A204.1 (cell line): ENCODE measurements around the gene C1QTNF7.

Experiments
- FAIRE-seq: peaks from 2 replicates; lab custom pipeline; 2012; peaks lifted over from hg19 to GRCh38; lab: Jason Lieb, UNC

C1QTNF7 gene

DNA sequence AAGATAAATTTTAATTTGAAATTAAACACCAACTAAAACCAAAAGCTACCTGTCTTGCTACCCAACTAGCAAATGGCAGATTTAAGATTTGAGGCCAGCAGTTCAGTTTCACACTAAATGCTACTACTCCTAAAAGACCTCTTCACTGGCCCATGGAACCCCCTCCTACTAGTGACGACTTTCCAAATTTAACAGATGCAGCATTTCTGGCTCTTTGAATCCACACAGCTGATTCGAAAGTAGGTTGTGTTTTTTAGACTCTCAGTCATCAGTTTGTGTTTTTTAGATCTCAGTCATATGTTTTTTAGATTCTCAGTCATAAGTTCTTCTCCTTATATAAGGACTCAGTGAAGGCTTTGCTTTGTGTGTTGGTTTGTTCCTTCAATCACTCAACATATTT is 30.8 kb downstream of the C1QTNF7 start:
- no peak for FAIRE-seq

DNA sequence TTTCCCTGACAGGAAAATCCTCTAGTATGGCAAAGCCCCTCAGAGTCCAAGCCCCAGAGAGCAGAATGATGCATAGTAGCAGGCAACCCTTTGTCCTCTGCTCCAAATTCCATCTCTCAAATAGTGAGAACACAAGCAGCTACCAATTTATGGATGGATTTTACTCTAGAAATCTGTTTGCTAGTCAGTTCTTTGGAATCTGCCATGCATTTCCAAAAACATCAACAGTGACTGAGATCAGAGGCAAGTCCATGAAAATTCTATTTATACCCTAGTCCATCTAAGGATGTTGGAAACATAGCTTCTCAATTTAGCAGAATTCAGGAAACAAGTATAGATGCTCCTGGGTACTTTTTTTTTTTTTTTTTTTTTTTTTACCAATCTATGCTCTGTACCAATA is 31.9 kb downstream of the C1QTNF7 start:
- FAIRE-seq, result no peak

DNA sequence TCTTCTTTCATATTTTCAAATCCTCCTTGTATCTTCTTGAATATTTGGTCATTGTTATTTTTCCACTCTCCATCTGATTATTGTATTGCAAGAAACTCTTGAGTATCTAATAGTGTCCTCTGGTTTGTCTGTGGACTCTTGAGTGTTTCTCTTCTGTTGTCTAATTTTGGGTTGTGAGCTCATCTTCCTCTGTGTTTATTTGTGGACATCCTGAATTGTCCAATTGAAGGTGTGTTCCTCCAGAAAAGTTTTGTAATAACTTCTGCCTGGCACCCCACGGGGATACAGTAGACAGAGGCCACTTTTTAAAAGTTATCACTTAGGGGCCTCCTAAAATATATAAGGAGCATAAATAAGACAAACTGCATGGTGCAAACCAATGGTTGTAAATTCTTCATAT is 38.8 kb downstream of the C1QTNF7 start:
- no peak for FAIRE-seq

DNA sequence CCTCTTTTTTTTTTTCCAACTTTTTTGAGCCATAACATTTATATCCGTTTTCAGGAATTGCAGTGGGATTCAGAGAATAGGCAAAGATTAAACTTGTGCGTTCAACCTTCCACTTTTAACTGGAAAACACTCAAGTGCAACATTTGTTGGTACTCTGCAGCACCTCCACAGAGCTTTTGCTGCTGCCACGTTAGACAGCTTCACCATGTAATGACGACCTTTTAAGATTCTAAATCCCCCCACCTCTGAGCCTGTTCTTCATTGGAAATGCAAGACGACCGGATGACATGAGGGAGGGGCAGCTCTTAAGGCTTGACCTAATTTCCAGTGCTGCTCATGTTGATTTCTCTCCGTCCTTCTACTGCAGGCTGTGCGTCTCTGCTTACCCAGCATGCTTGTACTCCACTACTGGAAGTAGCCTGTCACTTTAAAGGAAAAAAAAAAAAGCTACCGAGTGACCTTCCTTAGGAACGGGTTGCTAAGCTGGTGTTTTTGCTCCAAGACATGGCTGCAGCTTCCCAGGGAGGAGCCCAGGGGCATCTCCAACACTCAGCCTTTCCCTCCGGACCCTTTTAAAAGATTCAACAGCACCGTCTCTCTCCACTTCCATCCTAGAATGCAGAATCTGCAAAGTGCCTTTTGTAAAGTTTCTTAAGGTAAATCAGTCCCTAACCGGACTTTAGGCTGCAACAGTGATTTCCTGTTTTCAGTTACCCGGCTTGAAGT is 41.7 kb downstream of the C1QTNF7 start, which contains the start of gene CC2D2A:
Gene CC2D2A, plus strand, starts transcription at position 481 of the 726 bp plus-strand sequence. CDS start 6,051 bp downstream, outside the sequence.
- no peak for FAIRE-seq

DNA sequence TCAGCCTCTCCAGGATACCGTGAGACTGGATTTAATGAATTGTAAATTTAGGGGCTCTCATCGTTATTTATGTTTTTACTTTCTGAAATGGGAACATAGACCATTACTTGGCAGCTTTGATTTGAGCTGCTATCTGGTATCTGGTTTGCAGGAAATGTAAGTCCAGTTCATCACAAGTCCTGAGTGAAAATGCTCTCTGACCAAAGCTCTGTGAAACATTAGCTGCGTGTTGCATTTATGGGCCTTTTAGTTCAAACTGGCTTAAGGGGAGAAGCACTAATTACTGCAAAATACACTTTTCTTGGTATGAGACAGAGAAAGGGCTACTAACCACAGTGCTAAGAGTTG is 42.3 kb downstream of the C1QTNF7 start:
- no peak for FAIRE-seq

GRCh38 chr4:15476396-15476795 is 48.6 kb downstream of the C1QTNF7 start:
- FAIRE-seq, result no peak

DNA sequence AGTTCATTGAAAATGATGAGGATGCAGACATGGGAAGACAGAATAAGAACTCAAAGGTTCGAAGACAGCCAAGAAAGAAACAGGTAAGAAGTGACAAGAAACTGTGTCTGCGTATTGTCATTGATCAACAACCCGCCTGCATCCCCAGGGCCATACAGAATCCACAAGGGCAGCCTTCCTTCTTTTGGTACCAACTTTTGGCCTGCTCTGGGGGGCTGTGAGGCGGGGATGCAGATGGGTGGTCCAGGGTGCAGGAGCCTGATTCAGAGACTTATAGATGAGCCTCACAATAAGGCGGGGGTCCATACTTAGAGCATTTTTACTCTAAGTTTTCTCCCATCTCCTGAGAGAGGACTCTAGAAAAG is 50.9 kb downstream of the C1QTNF7 start:
- FAIRE-seq, result no peak

DNA sequence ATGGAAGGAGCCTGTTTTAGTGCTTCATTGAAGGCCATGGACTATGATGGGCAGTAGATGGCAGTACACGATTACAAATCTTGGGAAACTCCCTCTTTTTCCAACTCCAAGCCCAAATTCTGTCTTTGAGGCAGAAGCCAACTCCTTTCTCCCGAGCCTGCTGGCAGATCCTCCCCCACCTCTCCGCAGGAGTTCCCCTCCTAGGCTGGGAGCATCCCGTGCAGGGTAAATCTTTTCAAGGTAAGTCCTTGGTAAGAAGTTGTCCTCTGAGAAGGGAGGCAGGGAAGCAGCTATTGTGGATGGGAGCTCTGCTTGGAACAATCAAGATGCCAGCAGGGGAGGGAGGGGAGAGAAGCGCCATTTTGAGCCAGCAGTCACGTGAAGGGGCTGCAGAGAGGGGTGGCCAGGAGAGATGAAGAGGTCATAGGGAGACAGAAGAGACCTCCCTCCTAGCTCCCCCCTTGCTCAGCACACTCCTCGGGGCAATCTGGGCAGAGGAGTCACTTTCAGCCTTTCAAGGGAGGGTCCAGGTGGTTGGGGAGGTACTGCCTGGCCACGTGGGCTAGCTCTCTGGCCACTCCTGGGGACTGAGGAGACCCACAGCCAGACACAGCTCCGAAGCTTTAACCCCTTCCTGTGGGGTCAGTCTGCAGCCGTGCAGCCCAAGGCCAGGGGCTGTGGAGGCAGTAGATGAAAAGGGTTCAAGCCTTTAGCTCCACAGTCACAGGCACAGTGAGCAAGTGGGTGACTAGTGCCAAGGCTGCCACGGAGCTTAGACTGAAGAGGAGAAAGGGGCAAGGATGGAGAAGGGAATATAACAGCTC is 51.5 kb downstream of the C1QTNF7 start:
- FAIRE-seq, result peak; percentile 94

- FAIRE-seq, result no peak
Observed at GRCh38 chr4:15479913-15480185, 52.0 kb downstream of the C1QTNF7 start.

DNA sequence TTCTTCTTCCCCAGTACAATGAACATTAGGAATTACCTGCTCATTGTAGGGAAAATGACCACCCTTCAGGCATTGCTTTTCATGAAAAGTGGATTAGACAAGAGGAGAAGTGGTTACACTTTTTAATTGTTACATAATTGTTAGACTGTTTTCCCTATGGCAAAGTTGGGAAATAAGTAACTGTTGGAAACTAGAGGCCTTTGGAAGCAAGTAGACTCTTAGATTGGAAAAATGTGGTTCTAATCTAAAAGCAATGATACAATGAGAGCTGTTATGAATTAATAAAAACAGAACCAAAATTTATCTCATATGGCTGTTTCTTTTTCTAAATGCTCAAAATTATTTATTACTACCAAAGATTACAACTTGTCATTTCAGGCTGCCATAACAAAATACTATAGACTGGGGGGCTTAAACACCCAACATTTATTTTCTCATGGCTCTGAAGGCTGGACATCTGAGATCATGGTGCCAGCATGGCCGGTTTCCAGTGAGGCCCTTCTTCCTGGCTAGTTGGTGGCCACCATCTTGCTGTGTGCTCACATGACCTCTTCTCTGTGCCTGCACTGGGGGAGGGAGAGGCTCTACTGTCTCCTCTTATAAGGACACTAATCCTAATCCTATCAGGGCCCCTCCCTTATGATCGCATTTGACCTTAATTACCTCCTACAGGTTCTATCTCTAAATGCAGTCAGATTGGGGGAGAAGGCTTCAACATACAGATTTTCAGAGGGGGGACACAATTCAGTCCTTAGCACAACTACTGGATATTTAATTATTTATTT is 54.3 kb downstream of the C1QTNF7 start:
- FAIRE-seq, result no peak

DNA sequence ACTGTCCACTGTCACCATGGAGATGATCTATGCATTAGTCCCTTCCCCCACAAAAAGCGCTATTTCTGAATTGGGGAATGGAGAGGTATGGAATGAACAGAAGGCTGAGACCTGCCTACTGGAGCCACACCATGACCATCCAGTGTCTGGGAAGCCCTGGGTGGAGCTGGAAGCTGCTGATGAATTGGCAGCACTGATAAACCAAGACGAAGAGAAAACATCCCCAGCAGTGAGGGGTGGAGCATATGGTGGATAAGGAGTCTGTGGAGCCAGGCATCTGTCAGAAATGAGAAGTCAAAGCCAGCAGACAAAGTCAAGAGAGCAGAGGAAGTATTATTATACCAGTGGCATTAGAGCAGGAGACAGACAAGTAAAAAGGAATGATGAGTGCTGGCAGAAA is 55.0 kb downstream of the C1QTNF7 start:
- no peak for FAIRE-seq

DNA sequence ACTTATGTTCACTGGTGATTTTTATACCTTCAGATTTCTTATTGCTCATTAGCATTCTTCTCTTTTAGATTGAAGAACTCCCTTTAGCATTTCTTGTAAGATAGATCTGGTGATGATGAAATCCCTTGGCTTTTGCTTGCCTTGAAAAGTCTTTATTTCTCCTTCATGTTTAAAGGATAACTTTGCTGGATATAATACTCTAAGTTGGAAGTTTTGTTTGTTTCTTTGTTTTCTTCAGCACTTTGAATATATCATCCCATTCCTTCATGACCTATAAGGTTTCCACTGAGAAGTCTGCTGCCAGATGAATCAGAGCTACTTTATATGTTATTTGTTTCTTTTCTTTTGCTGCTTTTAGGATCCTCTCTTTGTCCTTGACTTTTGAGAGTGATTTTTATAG is 60.3 kb downstream of the C1QTNF7 start:
- no peak for FAIRE-seq

- no peak for FAIRE-seq
Observed at GRCh38 chr4:15488658-15489470, 61.0 kb downstream of the C1QTNF7 start.

DNA sequence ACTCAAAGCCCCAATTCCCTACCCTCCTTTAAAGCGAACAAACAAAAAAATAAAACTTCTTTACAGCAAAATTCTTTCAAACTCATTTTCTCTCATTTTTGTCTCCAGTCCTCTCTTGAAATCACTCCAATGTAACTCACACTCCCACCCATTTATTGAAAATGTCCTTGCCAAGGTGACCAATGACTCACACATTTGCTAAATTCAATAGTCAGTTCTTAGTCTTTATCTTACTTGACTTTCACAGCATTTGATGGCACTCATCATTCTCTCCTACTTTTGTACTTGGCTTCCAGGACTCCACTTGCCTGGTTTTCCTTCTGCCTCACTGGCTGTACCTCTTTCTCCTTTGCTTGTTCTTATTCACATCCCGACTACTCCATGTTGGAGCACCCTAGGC is 61.7 kb downstream of the C1QTNF7 start:
- no peak for FAIRE-seq

- FAIRE-seq, result no peak
Observed at GRCh38 chr4:15493411-15493810, 65.6 kb downstream of the C1QTNF7 start.

DNA sequence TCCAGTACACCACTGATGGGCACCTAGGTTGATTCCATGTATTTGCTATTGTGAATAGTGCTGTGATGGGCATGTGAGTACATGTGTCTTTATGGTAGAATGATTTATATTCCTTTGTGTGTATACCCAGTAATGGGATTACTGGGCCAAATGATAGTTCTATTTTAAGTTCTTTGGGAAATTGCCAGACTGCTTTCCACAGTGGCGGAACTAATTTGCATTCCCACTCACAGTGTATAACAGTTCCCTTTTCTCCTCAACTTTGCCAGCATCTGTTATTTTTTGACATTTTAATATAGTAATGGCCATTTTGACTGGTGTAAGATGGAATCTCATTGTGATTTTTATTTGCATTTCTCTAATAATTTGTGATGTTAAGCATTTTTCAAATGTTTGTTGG is 67.8 kb downstream of the C1QTNF7 start:
- no peak for FAIRE-seq
